ENCODE measurements around the gene EPG5.

DNA sequence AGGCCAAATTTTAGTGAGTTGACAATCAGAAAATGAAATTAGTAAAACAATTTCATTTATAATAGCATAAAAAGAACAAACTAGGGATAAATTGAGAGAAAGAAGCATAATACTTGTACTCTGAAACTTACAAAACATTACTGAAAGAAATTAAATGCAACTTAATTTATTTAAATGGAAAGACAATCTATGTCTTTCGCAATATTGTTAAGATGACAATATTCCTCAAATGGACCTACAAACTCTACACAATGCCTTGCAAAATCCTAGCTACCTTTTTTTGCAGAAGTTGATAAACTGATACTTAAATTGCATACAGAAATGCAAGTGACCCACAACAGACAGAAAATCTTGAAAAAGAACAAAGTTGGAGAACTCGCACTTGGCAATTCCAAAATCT is 9.1 kb downstream of the EPG5 start:
- TF ChIP-seq, protein P1, sequence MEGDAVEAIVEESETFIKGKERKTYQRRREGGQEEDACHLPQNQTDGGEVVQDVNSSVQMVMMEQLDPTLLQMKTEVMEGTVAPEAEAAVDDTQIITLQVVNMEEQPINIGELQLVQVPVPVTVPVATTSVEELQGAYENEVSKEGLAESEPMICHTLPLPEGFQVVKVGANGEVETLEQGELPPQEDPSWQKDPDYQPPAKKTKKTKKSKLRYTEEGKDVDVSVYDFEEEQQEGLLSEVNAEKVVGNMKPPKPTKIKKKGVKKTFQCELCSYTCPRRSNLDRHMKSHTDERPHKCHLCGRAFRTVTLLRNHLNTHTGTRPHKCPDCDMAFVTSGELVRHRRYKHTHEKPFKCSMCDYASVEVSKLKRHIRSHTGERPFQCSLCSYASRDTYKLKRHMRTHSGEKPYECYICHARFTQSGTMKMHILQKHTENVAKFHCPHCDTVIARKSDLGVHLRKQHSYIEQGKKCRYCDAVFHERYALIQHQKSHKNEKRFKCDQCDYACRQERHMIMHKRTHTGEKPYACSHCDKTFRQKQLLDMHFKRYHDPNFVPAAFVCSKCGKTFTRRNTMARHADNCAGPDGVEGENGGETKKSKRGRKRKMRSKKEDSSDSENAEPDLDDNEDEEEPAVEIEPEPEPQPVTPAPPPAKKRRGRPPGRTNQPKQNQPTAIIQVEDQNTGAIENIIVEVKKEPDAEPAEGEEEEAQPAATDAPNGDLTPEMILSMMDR (IDR thresholded peaks at IDR 0.05): no peak
- no peak for TF ChIP-seq ZFX (IDR thresholded peaks at IDR 0.05; ENCODE audit: borderline replicate concordance)
